B cell (primary cell): ENCODE results near the gene ATP10A. TPM values are rescaled to one million over a fixed set of nuclear protein-coding genes. Genes with fewer than 3 reads are reported as not detected.

Experiments used
- ATAC-seq: fragments of 200-7000 bp; cut with Tn5 transposase; one replicate; pipeline ENCODE4 v1.10.0; 2021; ENCODE audit warnings: low read depth, mild to moderate bottlenecking, moderate number of reproducible peaks, moderate library complexity
- CTCF ChIA-PET: fragments of 350-600 bp; sonication (Branson Sonifier 250); formaldehyde crosslinking; loops from one replicate; lab custom pipeline; 2021; ENCODE audit warnings: antibody characterized with exemption, inconsistent platforms; lab: Charles Lee
- POLR2A ChIA-PET: fragments of 350-600 bp; sonication (Branson Sonifier 250); formaldehyde crosslinking; loops from one replicate; lab custom pipeline; 2021; ENCODE audit warnings: antibody characterized with exemption; lab: Charles Lee
- DNase-seq: peaks from one replicate; pipeline ENCODE4 v3.0.0; 2013
- H2AFZ ChIP-seq: 2 replicates; pipeline ENCODE4 v1.6.1; 2012; ENCODE audit warnings: mild to moderate bottlenecking, low read depth, low read length; ENCODE audit not compliant: insufficient read depth, poor library complexity, severe bottlenecking
- H3K27ac ChIP-seq, 2 donors: 1 replicate in 1 of 2; 2 replicates in 1 of 2; pipeline ENCODE4 v1.5.1; 2012 to 2013; ENCODE audit warnings: low read length in 2 of 2, mild to moderate bottlenecking in 2 of 2, moderate library complexity in 1 of 2
- H3K27me3 ChIP-seq, 4 experiments: fragments of 200-600 bp in 1 of 4; sonication (generic) in 1 of 4; replicated peaks in 1 of 4; 1 replicate in 2 of 4; 2 replicates in 2 of 4; pipeline versions ENCODE4 v1.6.1 to v1.7.0; 2013 to 2016; ENCODE audit warnings: low read length in 3 of 4, mild to moderate bottlenecking in 2 of 4, mixed read lengths in 1 of 4, moderate library complexity in 1 of 4; ENCODE audit not compliant: insufficient read depth in 4 of 4, control insufficient read depth in 3 of 4; ENCODE audit errors: control extremely low read depth in 1 of 4
- H3K36me3 ChIP-seq, 2 experiments: replicated peaks in 1 of 2; 1 replicate in 1 of 2; 2 replicates in 1 of 2; pipeline versions ENCODE4 v1.6.1 to v1.7.1; 2013; ENCODE audit warnings: low read length in 1 of 2; ENCODE audit not compliant: insufficient read depth in 2 of 2, control insufficient read depth in 1 of 2; ENCODE audit errors: control extremely low read depth in 1 of 2, extremely low read depth in 1 of 2
- H3K4me1 ChIP-seq, 2 donors: fragments of 200-600 bp in 1 of 2; sonication (generic) in 1 of 2; 1 replicate in 1 of 2; 2 replicates in 1 of 2; pipeline versions ENCODE4 v1.5.1 to v1.6.1; 2013 to 2017; ENCODE audit warnings: low read length in 2 of 2; ENCODE audit not compliant: control insufficient read depth in 2 of 2, insufficient read depth in 2 of 2
- H3K4me2 ChIP-seq: replicated peaks from 2 replicates; pipeline ENCODE3; 2012; ENCODE audit warnings: mild to moderate bottlenecking, low read depth, low read length; ENCODE audit not compliant: poor library complexity, severe bottlenecking
- H3K4me3 ChIP-seq, 5 experiments: fragments of 200-600 bp in 1 of 5; sonication (generic) in 1 of 5; 1 replicate in 3 of 5; 2 replicates in 2 of 5; pipeline versions ENCODE4 v1.5.1 to v1.7.0; 2011 to 2016; ENCODE audit warnings: low read length in 4 of 5, mild to moderate bottlenecking in 4 of 5, low read depth in 2 of 5, control low read depth in 1 of 5, moderate library complexity in 1 of 5; ENCODE audit not compliant: insufficient read depth in 1 of 5; ENCODE audit errors: control extremely low read depth in 1 of 5, extremely low read depth in 1 of 5
- H3K79me2 ChIP-seq: fragments of 200-600 bp; sonication (generic); one replicate; pipeline ENCODE4 v1.6.0; 2016; ENCODE audit warnings: low read length; ENCODE audit not compliant: control insufficient read depth, insufficient read depth
- H3K9ac ChIP-seq: fragments of 200-600 bp; sonication (generic); 2 replicates; pipeline ENCODE4 v1.6.1; 2017; ENCODE audit warnings: mild to moderate bottlenecking, low read length, moderate library complexity
- H3K9me3 ChIP-seq, 3 donors: one replicate each; pipeline versions ENCODE4 v1.6.1 to v1.7.1; 2013; ENCODE audit warnings: low read length in 2 of 3; ENCODE audit not compliant: control insufficient read depth in 2 of 3, insufficient read depth in 1 of 3; ENCODE audit errors: control extremely low read depth in 1 of 3
- H4K20me1 ChIP-seq: 2 replicates; pipeline ENCODE4 v1.6.0; 2012; ENCODE audit warnings: mild to moderate bottlenecking, low read length; ENCODE audit not compliant: insufficient read depth, control insufficient read depth, poor library complexity, severe bottlenecking
- H3K27ac Mint-ChIP-seq: one replicate; pipeline ENCODE4 v1.8.0; 2021; ENCODE audit warnings: mixed read lengths
- H3K27me3 Mint-ChIP-seq: one replicate; pipeline ENCODE4 v1.8.0; 2021; ENCODE audit warnings: mixed read lengths
- H3K4me1 Mint-ChIP-seq: one replicate; pipeline ENCODE4 v1.8.0; 2021; ENCODE audit warnings: mixed read lengths
- H3K4me3 Mint-ChIP-seq: one replicate; pipeline ENCODE4 v1.8.0; 2021; ENCODE audit warnings: mixed read lengths
- H3K9me3 Mint-ChIP-seq: one replicate; pipeline ENCODE4 v1.8.0; 2022; ENCODE audit warnings: mixed read lengths; ENCODE audit not compliant: insufficient read depth
- EZH2 ChIP-seq: IDR thresholded peaks from 2 replicates; pipeline ENCODE4 v1.6.1; 2012; ENCODE audit warnings: borderline replicate concordance, low read depth, mild to moderate bottlenecking, moderate library complexity, low read length; ENCODE audit not compliant: insufficient read depth, poor library complexity, severe bottlenecking
- WGBS: methylation state at CpG from one replicate; pipeline ENCODE4 v1.1.5; 2013; ENCODE audit warnings: missing lambda C conversion rate; ENCODE audit not compliant: insufficient coverage; 5-methylcytosine and 5-hydroxymethylcytosine counted together
- intact Hi-C: fragments of 100-400 bp; cut with micrococcal nuclease; formaldehyde crosslinking; loops from one replicate; pipeline ENCODE4 v1.10.0; 2022
- polyA plus RNA-seq: library from polyadenylated mRNA; depleted of rRNA; stranded (reverse); fragments of >200 nt; gene quantifications from 2 replicates; pipeline ENCODE4 v1.2.3, GENCODE V29; 2012
- total RNA-seq, 2 donors: library from RNA; stranded (reverse); fragments of 120-200 nt in 1 of 2; gene quantifications; 1 replicate in 1 of 2; 2 replicates in 1 of 2; pipeline versions ENCODE4 v1.2.3 to v1.2.4, GENCODE V29; 2013 to 2022
- TF ChIP-seq, protein P1 (sequence below): fragments of 200-600 bp; IDR thresholded peaks from one replicate; pipeline ENCODE4 v1.8.0; 2022; ENCODE audit warnings: antibody characterized with exemption, mild to moderate bottlenecking

The ATP10A gene
- total and polyA plus RNA-seq, 2 donors (not counting 1 experiment from before 2014, with no cell fraction given) = 0.21 to 0.22 TPM

DNA sequence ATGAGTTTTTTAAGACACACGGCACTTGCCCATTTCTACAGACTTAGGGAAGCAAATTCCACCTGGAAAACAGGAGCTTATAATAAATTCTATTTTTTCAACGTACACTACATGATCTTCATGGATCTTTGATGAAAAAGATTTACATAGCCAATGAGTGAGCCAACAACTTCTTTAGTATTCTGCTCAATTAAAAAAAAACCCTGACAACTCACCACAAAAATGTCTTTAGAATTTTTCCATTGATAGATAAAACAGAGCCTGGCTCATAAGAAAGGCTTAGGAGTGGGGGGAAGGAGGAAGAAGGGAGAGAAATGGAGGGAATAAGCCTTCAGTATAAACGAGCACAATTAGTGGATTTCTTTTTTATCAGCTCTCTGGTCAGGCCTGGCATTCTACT lies 126.7 kb downstream of the ATP10A start:
- H3K4me2 ChIP-seq = no peak overlapping the region
- H3K4me3 ChIP-seq = no peak overlapping the region
- peaks cover 0 to 4% (median 0%) of the 10 kb centered on the region in 4 experiments for H3K27me3 ChIP-seq
- H3K9ac ChIP-seq = no peak overlapping the region
- ChIA-PET POLR2A (no interaction called here), CTCF (interaction anchor here (0.7 kb wide), 1 partner anchor 27 kb away, joined by 3 read pairs; no protein-coding TSS in a partner anchor)
- no peak overlapping the region for H3K4me3 Mint-ChIP-seq
- DNase-seq (no peak), ATAC-seq (no peak)
- no peaks in the 10 kb centered on the region for H3K79me2 ChIP-seq
- H3K4me1 Mint-ChIP-seq = peaks cover 17% of the 10 kb centered on the region
- peaks cover 38% of the 10 kb centered on the region for H3K27me3 Mint-ChIP-seq
- TF ChIP-seq EZH2 = no peak
- H3K4me1 ChIP-seq = peaks cover 18 to 19% of the 10 kb centered on the region in 2 donors
- no peak overlapping the region for H3K27ac Mint-ChIP-seq
- no peak overlapping the region for H2AFZ ChIP-seq
- intact Hi-C loops = no loop called here
- WGBS = 78% methylated on average over 1 of the region's 3 CpGs
- H3K9me3 ChIP-seq = no peaks in the 10 kb centered on the region
- no peaks in the 10 kb centered on the region for H3K9me3 Mint-ChIP-seq
- H4K20me1 ChIP-seq = no peaks in the 10 kb centered on the region
- H3K36me3 ChIP-seq = no peaks in the 10 kb centered on the region
- no peak overlapping the region for H3K27ac ChIP-seq

DNA sequence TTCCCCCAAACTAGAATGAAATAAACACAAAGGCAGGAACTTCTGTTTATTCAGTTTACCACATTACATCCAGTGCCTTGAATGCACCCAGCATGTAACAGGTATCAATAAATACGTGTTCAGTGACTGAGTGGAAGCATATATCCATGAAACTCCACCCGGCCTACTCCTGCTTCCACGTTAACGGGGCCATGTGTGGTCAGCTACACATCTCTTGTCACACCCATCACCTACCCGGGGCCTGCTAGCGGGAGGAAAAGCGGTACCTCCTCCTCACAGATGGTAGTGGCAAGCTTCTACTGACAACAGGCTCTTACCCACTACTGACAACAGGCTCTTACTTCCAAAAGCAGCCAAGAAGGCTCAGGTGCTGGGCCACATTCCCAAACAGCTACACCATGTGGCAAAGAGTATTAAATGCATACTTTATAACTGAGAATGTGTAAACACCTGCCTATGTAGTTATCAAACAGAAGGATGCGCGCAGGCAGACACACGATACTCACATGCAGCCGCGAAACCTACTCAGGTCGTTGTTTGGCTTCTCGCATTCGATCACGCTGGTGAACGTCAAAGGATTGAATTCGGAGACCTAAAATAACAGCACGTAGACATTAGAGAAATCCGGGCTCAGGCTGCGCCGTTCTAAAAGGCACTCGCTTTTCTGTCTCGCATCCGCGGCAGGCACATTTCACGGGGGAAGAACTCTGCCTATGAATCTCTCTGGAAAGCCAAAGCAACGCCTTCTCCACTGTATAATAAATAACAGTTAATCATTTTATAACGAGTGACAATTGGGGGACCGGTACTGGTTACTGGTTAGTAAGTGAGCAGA lies 127.4 kb downstream of the ATP10A start:
- TF ChIP-seq EZH2 = no peak
- TF ChIP-seq, protein P1, sequence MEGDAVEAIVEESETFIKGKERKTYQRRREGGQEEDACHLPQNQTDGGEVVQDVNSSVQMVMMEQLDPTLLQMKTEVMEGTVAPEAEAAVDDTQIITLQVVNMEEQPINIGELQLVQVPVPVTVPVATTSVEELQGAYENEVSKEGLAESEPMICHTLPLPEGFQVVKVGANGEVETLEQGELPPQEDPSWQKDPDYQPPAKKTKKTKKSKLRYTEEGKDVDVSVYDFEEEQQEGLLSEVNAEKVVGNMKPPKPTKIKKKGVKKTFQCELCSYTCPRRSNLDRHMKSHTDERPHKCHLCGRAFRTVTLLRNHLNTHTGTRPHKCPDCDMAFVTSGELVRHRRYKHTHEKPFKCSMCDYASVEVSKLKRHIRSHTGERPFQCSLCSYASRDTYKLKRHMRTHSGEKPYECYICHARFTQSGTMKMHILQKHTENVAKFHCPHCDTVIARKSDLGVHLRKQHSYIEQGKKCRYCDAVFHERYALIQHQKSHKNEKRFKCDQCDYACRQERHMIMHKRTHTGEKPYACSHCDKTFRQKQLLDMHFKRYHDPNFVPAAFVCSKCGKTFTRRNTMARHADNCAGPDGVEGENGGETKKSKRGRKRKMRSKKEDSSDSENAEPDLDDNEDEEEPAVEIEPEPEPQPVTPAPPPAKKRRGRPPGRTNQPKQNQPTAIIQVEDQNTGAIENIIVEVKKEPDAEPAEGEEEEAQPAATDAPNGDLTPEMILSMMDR = no peak
- Histone ChIP-seq H4K20me1 (no peaks in the 10 kb centered on the region), H3K4me3 (no peak overlapping the region), H3K27ac (no peak overlapping the region), H3K4me2 (no peak overlapping the region), H3K36me3 (no peaks in the 10 kb centered on the region), H3K9me3 (no peaks in the 10 kb centered on the region), H2AFZ (no peak overlapping the region), H3K27me3 (peaks cover 0 to 4% (median 0%) of the 10 kb centered on the region in 4 experiments), H3K9ac (no peak overlapping the region), H3K79me2 (no peaks in the 10 kb centered on the region), H3K4me1 (peaks cover 12 to 13% of the 10 kb centered on the region in 2 donors)
- ChIA-PET CTCF (interaction anchor here (0.7 to 1.2 kb wide), 2 partner anchors 26 to 197 kb away, joined by 3 read pairs; no protein-coding TSS in a partner anchor), POLR2A (interaction anchor here (0.6 kb wide), 1 partner anchor 10 kb away, joined by 5 read pairs; no protein-coding TSS in a partner anchor)
- H3K4me1 Mint-ChIP-seq = peaks cover 11% of the 10 kb centered on the region
- 94% methylated on average over 23 of the region's 30 CpGs for WGBS
- no peak overlapping the region for H3K27ac Mint-ChIP-seq
- no peaks in the 10 kb centered on the region for H3K9me3 Mint-ChIP-seq
- H3K27me3 Mint-ChIP-seq = peaks cover 35% of the 10 kb centered on the region
- intact Hi-C loops = no loop called here
- DNase-seq = no peak
- ATAC-seq = no peak
- no peak overlapping the region for H3K4me3 Mint-ChIP-seq
